Mesenchymal stem cell (in vitro differentiated cells and primary cell): Measurements from ENCODE around the gene ABCA3.

ENCODE experiments used
- DNase-seq: peaks from one replicate; pipeline ENCODE4 v3.0.0-alpha.2; 2013
- H2AFZ ChIP-seq: one replicate; pipeline ENCODE4 v1.6.1; 2013; ENCODE audit warnings: low read depth, mild to moderate bottlenecking, control low read depth, inconsistent platforms, low read length, moderate library complexity
- H2AK5ac ChIP-seq: 2 replicates; pipeline ENCODE4 v1.6.1; 2013; ENCODE audit warnings: low read length, moderate library complexity, mild to moderate bottlenecking, inconsistent platforms; ENCODE audit not compliant: severe bottlenecking
- H2BK120ac ChIP-seq: one replicate; pipeline ENCODE4 v1.6.1; 2013; ENCODE audit warnings: low read depth, mild to moderate bottlenecking, inconsistent platforms, low read length, moderate library complexity
- H2BK12ac ChIP-seq, 2 experiments: one replicate each; pipeline ENCODE4 v1.6.1; 2013; ENCODE audit warnings: inconsistent platforms in 2 of 2, low read length in 2 of 2, mild to moderate bottlenecking in 2 of 2, moderate library complexity in 2 of 2, control low read depth in 1 of 2
- H2BK15ac ChIP-seq: one replicate; pipeline ENCODE4 v1.6.1; 2013; ENCODE audit warnings: mild to moderate bottlenecking, low read depth, inconsistent platforms; ENCODE audit not compliant: poor library complexity, severe bottlenecking
- H2BK5ac ChIP-seq: 2 replicates; pipeline ENCODE4 v1.6.1; 2013; ENCODE audit warnings: low read depth, mild to moderate bottlenecking, low read length, control low read depth, inconsistent platforms; ENCODE audit not compliant: poor library complexity, severe bottlenecking
- H3K14ac ChIP-seq, 2 experiments: one replicate each; pipeline ENCODE4 v1.6.1; 2013; ENCODE audit warnings: inconsistent platforms in 2 of 2, low read length in 2 of 2, control low read depth in 1 of 2, mild to moderate bottlenecking in 1 of 2, moderate library complexity in 1 of 2
- H3K18ac ChIP-seq, 2 experiments: one replicate each; pipeline ENCODE4 v1.6.1; 2013; ENCODE audit warnings: inconsistent platforms in 2 of 2, low read length in 2 of 2, control low read depth in 1 of 2, low read depth in 1 of 2, mild to moderate bottlenecking in 1 of 2
- H3K23ac ChIP-seq, 2 experiments: one replicate each; pipeline ENCODE4 v1.6.1; 2013; ENCODE audit warnings: inconsistent platforms in 2 of 2, low read length in 2 of 2, mild to moderate bottlenecking in 2 of 2, moderate library complexity in 2 of 2, control low read depth in 1 of 2
- H3K27ac ChIP-seq: 2 replicates; pipeline ENCODE4 v1.5.1; 2013; ENCODE audit warnings: mild to moderate bottlenecking, moderate library complexity, low read length, control low read depth, inconsistent platforms; ENCODE audit not compliant: poor library complexity, severe bottlenecking
- H3K27me3 ChIP-seq, 2 experiments: 2 replicates each; pipeline versions ENCODE4 v1.6.1 to v1.7.0; 2013; ENCODE audit warnings: low read length in 2 of 2, mild to moderate bottlenecking in 2 of 2, moderate library complexity in 2 of 2, control low read depth in 1 of 2, inconsistent platforms in 1 of 2; ENCODE audit not compliant: control insufficient read depth in 1 of 2, insufficient read depth in 1 of 2
- H3K36me3 ChIP-seq, 2 experiments: 2 replicates each; pipeline versions ENCODE4 v1.6.1 to v1.7.0; 2013; ENCODE audit warnings: low read length in 2 of 2, control low read depth in 1 of 2, inconsistent platforms in 1 of 2, low read depth in 1 of 2, mild to moderate bottlenecking in 1 of 2; ENCODE audit not compliant: insufficient read depth in 2 of 2, control insufficient read depth in 1 of 2
- H3K4ac ChIP-seq, 2 experiments: one replicate each; pipeline ENCODE4 v1.6.1; 2013; ENCODE audit warnings: inconsistent platforms in 2 of 2, low read length in 2 of 2, mild to moderate bottlenecking in 2 of 2, moderate library complexity in 2 of 2, control low read depth in 1 of 2, low read depth in 1 of 2
- H3K4me1 ChIP-seq: 2 replicates; pipeline ENCODE4 v1.6.1; 2013; ENCODE audit warnings: low read depth, low read length, control low read depth; ENCODE audit not compliant: control insufficient read depth, insufficient read depth
- H3K4me2 ChIP-seq: 2 replicates; pipeline ENCODE4 v1.6.1; 2013; ENCODE audit warnings: low read length, mild to moderate bottlenecking, inconsistent platforms; ENCODE audit not compliant: poor library complexity, severe bottlenecking
- H3K4me3 ChIP-seq, 2 experiments: 2 replicates each; pipeline versions ENCODE4 v1.5.1 to v1.7.0; 2013; ENCODE audit warnings: low read length in 2 of 2, mild to moderate bottlenecking in 2 of 2, control low read depth in 1 of 2, low read depth in 1 of 2; ENCODE audit not compliant: insufficient read depth in 1 of 2
- H3K79me1 ChIP-seq: replicated peaks from 2 replicates; pipeline ENCODE4 v1.6.1; 2013; ENCODE audit warnings: mild to moderate bottlenecking, control low read depth, low read length, inconsistent platforms; ENCODE audit not compliant: poor library complexity, severe bottlenecking
- H3K9ac ChIP-seq: 2 replicates; pipeline ENCODE4 v1.7.0; 2013; ENCODE audit warnings: mild to moderate bottlenecking, low read length, moderate library complexity
- H3K9me3 ChIP-seq: 2 replicates; pipeline ENCODE4 v1.7.0; 2013; ENCODE audit warnings: mild to moderate bottlenecking, low read length; ENCODE audit not compliant: control insufficient read depth
- H4K8ac ChIP-seq: one replicate; pipeline ENCODE4 v1.6.1; 2013; ENCODE audit warnings: inconsistent platforms, mild to moderate bottlenecking, low read length, moderate library complexity
- H4K91ac ChIP-seq: one replicate; pipeline ENCODE4 v1.6.1; 2013; ENCODE audit warnings: mild to moderate bottlenecking, low read length, inconsistent platforms
- WGBS: methylation state at CpG from one replicate; pipeline ENCODE4 v1.1.7; 2013; ENCODE audit warnings: mixed read lengths; 5-methylcytosine and 5-hydroxymethylcytosine counted together

ABCA3 gene

DNA sequence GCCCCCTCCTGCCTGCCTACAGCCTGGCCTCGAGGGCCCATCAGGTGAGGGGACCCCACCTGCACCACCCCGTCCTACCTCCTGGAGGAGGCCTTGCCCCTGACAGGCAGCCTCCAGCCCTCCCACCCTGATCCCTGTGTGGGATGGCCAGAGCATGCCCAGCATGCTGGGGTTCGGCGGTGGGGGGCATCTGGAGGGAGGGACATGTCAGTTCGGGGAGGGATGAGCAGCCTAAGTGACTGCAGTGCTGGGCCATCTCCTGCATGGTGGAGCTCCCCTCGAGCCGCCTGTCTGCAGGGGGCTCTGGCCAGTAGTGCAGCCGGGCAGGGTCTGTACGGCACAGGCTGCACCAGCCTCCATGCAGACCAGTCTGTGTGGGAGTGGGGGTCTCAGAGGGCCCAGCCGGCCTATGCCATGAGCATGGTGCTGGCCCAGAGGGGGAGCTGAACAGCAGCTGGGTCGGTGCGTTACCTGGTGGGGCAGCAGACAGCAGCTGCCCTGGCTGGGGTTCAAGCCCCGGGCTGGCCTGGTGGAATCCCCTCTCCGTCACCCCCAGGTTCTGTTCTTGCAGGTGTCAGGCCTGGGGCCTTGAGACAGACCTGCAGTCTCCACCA lies 68.6 kb downstream of the ABCA3 start:
- Histone ChIP-seq H3K18ac (no peak overlapping the region), H3K79me1 (peaks cover 33% of the 10 kb centered on the region), H3K27me3 (peaks cover 11 to 15% of the 10 kb centered on the region in 2 experiments), H2BK5ac (no peak overlapping the region), H3K4me1 (peaks cover 20% of the 10 kb centered on the region), H3K9me3 (no peaks in the 10 kb centered on the region), H3K14ac (no peak overlapping the region), H2BK15ac (no peak overlapping the region), H3K9ac (no peak overlapping the region), H3K4ac (no peak overlapping the region), H2BK12ac (no peak overlapping the region), H3K4me2 (no peak overlapping the region), H2AK5ac (no peak overlapping the region), H2AFZ (no peak overlapping the region), H3K4me3 (peak overlapping the region in 1 of 2 experiments; percentile 16), H4K91ac (no peak overlapping the region), H2BK120ac (no peak overlapping the region), H3K36me3 (peaks cover 0 to 27% of the 10 kb centered on the region in 2 experiments), H4K8ac (no peak overlapping the region), H3K23ac (no peak overlapping the region), H3K27ac (no peak overlapping the region)
- no peak for DNase-seq
- 97% methylated on average over 14 of the region's 14 CpGs for WGBS

- 94% methylated on average over 14 of the region's 15 CpGs for WGBS
- Histone ChIP-seq H3K4me1 (peaks cover 22% of the 10 kb centered on the region), H3K14ac (no peak overlapping the region), H2AK5ac (no peak overlapping the region), H2BK5ac (no peak overlapping the region), H3K36me3 (peaks cover 0 to 27% of the 10 kb centered on the region in 2 experiments), H2AFZ (no peak overlapping the region), H2BK15ac (no peak overlapping the region), H2BK12ac (no peak overlapping the region), H4K8ac (no peak overlapping the region), H4K91ac (no peak overlapping the region), H3K23ac (no peak overlapping the region), H3K9me3 (no peaks in the 10 kb centered on the region), H3K4ac (no peak overlapping the region), H3K27ac (no peak overlapping the region), H3K4me2 (no peak overlapping the region), H3K4me3 (no peak overlapping the region), H3K9ac (peak overlapping the region; percentile 91), H3K79me1 (peaks cover 33% of the 10 kb centered on the region), H3K27me3 (peaks cover under 1 to 3% of the 10 kb centered on the region in 2 experiments), H2BK120ac (no peak overlapping the region), H3K18ac (no peak overlapping the region)
- DNase-seq = no peak
These were observed 69.7 kb downstream of the ABCA3 start for GRCh38 chr16:2270588-2271470.

- Histone ChIP-seq H3K9me3 (no peaks in the 10 kb centered on the region), H3K9ac (peak overlapping the region; percentile 91), H3K14ac (no peak overlapping the region), H4K8ac (no peak overlapping the region), H3K79me1 (peaks cover 33% of the 10 kb centered on the region), H3K4me2 (no peak overlapping the region), H4K91ac (no peak overlapping the region), H3K36me3 (peaks cover 0 to 27% of the 10 kb centered on the region in 2 experiments), H3K4ac (no peak overlapping the region), H3K27me3 (no peaks in the 10 kb centered on the region), H3K23ac (peak overlapping the region in 1 of 2 experiments; percentile 0), H2AFZ (no peak overlapping the region), H3K18ac (no peak overlapping the region), H2BK120ac (no peak overlapping the region), H3K4me3 (peak overlapping the region in 1 of 2 experiments; percentile 90), H3K4me1 (peaks cover 22% of the 10 kb centered on the region), H2BK12ac (no peak overlapping the region), H2BK15ac (no peak overlapping the region), H2AK5ac (no peak overlapping the region), H3K27ac (no peak overlapping the region), H2BK5ac (no peak overlapping the region)
- 100% methylated on average over 7 of the region's 9 CpGs for whole genome bisulfite sequencing
- no peak for DNase-seq
These were observed 70.5 kb downstream of the ABCA3 start for GRCh38 chr16:2270070-2270462.
